ENCODE data around the gene RBFOX1.

DNA sequence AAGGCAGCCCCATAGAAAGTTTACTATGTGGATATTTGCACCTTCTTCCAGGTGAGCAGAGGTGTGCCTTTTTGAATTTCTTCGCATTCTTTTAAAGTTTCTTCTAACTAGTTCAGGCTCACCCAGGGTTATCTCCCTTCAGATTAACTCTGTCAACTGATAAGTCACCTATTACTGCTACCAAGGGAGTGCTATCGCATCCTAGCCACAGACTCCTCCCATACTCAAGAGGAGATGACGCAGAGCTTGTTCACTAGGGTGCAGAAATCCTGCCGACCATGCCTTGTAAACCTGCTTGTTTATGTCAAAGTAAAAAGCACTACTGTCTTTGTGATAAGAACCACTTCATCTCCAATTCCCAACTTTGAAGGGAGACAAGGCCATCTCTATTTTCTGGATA, 390.1 kb downstream of the RBFOX1 start:
- TF ChIP-seq, protein P1, sequence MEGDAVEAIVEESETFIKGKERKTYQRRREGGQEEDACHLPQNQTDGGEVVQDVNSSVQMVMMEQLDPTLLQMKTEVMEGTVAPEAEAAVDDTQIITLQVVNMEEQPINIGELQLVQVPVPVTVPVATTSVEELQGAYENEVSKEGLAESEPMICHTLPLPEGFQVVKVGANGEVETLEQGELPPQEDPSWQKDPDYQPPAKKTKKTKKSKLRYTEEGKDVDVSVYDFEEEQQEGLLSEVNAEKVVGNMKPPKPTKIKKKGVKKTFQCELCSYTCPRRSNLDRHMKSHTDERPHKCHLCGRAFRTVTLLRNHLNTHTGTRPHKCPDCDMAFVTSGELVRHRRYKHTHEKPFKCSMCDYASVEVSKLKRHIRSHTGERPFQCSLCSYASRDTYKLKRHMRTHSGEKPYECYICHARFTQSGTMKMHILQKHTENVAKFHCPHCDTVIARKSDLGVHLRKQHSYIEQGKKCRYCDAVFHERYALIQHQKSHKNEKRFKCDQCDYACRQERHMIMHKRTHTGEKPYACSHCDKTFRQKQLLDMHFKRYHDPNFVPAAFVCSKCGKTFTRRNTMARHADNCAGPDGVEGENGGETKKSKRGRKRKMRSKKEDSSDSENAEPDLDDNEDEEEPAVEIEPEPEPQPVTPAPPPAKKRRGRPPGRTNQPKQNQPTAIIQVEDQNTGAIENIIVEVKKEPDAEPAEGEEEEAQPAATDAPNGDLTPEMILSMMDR (IDR thresholded peaks at IDR 0.05) = no peak
- TF ChIP-seq POLR2A (IDR thresholded peaks at IDR 0.05) = no peak
